ENCODE measurements around the gene TMEM129.

DNA sequence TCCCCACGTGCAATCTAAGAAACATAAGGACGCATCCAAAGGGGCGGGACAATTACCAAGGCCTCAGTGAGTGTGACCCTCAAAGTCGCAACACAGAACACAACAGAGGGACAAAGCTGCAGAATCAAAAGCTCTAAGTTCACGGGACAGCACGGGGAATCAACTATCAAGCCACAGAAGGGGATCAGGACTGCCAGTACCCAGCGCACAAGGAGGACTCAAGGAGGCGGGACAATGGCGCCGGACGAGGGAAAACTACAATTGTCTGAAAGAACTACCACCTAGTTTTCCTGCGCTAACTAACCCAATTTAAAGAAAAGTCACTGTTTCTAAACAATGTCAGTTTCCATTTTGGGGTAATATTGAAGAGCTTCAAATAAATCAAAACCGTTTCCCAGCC lies 38.3 kb downstream of the TMEM129 start:
- no peak for TF ChIP-seq CTCF (IDR thresholded peaks at IDR 0.05)
- TF ChIP-seq ZNF232 (CRISPR knock-in tag; IDR thresholded peaks at IDR 0.05), result no peak
- no peak for TF ChIP-seq MYBL2 (CRISPR knock-in tag; IDR thresholded peaks at IDR 0.05)
- TF ChIP-seq E2F5 (CRISPR knock-in tag; IDR thresholded peaks at IDR 0.05), result no peak
- TF ChIP-seq NR3C1 (CRISPR knock-in tag; conservative IDR thresholded peaks at IDR 0.05; ENCODE audit: low read depth), result no peak
- TF ChIP-seq MAX (CRISPR knock-in tag; IDR thresholded peaks at IDR 0.05), result no peak
- no peak for TF ChIP-seq NFE2L1 (CRISPR knock-in tag; IDR thresholded peaks at IDR 0.05)
- TF ChIP-seq, protein P1, sequence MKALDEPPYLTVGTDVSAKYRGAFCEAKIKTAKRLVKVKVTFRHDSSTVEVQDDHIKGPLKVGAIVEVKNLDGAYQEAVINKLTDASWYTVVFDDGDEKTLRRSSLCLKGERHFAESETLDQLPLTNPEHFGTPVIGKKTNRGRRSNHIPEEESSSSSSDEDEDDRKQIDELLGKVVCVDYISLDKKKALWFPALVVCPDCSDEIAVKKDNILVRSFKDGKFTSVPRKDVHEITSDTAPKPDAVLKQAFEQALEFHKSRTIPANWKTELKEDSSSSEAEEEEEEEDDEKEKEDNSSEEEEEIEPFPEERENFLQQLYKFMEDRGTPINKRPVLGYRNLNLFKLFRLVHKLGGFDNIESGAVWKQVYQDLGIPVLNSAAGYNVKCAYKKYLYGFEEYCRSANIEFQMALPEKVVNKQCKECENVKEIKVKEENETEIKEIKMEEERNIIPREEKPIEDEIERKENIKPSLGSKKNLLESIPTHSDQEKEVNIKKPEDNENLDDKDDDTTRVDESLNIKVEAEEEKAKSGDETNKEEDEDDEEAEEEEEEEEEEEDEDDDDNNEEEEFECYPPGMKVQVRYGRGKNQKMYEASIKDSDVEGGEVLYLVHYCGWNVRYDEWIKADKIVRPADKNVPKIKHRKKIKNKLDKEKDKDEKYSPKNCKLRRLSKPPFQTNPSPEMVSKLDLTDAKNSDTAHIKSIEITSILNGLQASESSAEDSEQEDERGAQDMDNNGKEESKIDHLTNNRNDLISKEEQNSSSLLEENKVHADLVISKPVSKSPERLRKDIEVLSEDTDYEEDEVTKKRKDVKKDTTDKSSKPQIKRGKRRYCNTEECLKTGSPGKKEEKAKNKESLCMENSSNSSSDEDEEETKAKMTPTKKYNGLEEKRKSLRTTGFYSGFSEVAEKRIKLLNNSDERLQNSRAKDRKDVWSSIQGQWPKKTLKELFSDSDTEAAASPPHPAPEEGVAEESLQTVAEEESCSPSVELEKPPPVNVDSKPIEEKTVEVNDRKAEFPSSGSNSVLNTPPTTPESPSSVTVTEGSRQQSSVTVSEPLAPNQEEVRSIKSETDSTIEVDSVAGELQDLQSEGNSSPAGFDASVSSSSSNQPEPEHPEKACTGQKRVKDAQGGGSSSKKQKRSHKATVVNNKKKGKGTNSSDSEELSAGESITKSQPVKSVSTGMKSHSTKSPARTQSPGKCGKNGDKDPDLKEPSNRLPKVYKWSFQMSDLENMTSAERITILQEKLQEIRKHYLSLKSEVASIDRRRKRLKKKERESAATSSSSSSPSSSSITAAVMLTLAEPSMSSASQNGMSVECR (CRISPR knock-in tag; IDR thresholded peaks at IDR 0.05; ENCODE audit: borderline replicate concordance), result no peak
- TF ChIP-seq ZBTB21 (CRISPR knock-in tag; IDR thresholded peaks at IDR 0.05; ENCODE audit: borderline replicate concordance), result no peak
- no peak for TF ChIP-seq NR2C2 (CRISPR knock-in tag; IDR thresholded peaks at IDR 0.05)
- no peak for TF ChIP-seq CREB1 (CRISPR knock-in tag; IDR thresholded peaks at IDR 0.05)
- TF ChIP-seq USF2 (CRISPR knock-in tag; IDR thresholded peaks at IDR 0.05), result no peak
- no peak for TF ChIP-seq HMGA2 (CRISPR knock-in tag; IDR thresholded peaks at IDR 0.05)
- no peak for TF ChIP-seq ZSCAN18 (CRISPR knock-in tag; IDR thresholded peaks at IDR 0.05)
